ENCODE measurements around the gene DBN1.

DNA sequence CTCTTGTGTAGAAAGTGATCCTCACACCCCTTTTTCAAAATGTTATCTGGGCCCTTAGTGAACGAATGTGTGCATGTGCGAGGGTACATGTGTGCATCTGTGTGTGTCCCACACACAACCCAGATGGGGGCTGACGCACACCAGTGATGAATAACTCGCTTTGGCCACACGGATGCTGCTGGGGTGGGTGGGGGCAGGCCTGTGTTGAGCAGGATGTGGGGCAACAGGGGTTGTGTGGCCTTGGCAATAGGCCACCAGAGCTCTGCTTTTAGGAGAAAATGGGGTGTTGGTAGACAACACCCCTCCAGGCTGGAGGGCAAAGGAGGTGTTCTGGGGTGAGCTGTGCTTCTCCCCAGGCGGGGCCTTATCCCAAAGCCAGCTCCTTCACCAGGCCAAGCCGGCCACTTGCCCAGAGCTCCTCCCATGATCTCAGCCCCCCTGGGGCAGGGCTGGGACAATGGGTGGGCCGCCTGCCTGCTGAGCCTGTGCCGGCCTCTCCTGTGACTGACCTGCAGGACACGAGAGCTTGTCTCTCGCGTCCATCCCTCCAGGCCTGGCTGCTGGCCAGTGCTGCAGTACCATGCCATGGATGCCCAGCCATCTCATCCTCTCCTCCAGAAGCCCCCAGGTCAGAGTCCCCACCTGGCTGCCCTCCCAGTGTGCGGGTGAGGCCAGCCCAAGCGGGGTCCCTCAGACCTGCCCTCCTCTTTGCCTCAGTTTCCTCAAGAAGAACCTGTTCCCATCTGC is 1.7 kb downstream of the DBN1 start:
- no peak for TF ChIP-seq CTCF (IDR thresholded peaks at IDR 0.05 in 8 of 11, conservative IDR thresholded peaks at IDR 0.05 in 3 of 11)
- TF ChIP-seq POLR2A (IDR thresholded peaks at IDR 0.05) = no peak
